Neural progenitor cell (in vitro differentiated cells): ENCODE measurements around the gene LIMK2. TPM values are rescaled to one million over a fixed set of nuclear protein-coding genes. Genes with fewer than 3 reads are reported as not detected.
"Not testable (repeated sequence)": the region's sequence is repeated elsewhere in the genome, so short reads cannot be mapped to it uniquely, and the experiment has no call there.

ENCODE experiments used
- DNase-seq: peaks from one replicate; pipeline ENCODE4 v3.0.0-alpha.2; 2016; ENCODE audit warnings: low spot score
- H2AFZ ChIP-seq: fragments of 200-600 bp; sonication (generic); replicated peaks from 2 replicates; pipeline ENCODE4 v1.6.1; 2016; ENCODE audit warnings: antibody characterized with exemption
- H3F3A ChIP-seq: fragments of 200-600 bp; sonication (generic); 2 replicates; pipeline ENCODE4 v1.6.1; 2016; ENCODE audit warnings: antibody characterized with exemption, low read depth
- H3K27ac ChIP-seq: fragments of 200-600 bp; sonication (generic); 2 replicates; pipeline ENCODE4 v1.5.1; 2016; ENCODE audit warnings: mild to moderate bottlenecking
- H3K27me3 ChIP-seq: fragments of 200-600 bp; sonication (generic); 2 replicates; pipeline ENCODE4 v1.6.1; 2016; ENCODE audit warnings: mild to moderate bottlenecking, moderate library complexity
- H3K36me3 ChIP-seq: fragments of 200-600 bp; sonication (generic); 2 replicates; pipeline ENCODE4 v1.5.1; 2016
- H3K4me1 ChIP-seq: fragments of 200-600 bp; sonication (generic); 2 replicates; pipeline ENCODE4 v1.6.1; 2016; ENCODE audit warnings: mixed run types
- H3K4me2 ChIP-seq: fragments of 200-600 bp; sonication (generic); 2 replicates; pipeline ENCODE4 v1.6.1; 2016
- H3K4me3 ChIP-seq: fragments of 200-600 bp; sonication (generic); 2 replicates; pipeline ENCODE4 v1.5.1; 2016
- H3K79me2 ChIP-seq: fragments of 200-600 bp; sonication (generic); 2 replicates; pipeline ENCODE4 v1.6.1; 2016; ENCODE audit warnings: low read depth
- H3K9ac ChIP-seq: fragments of 200-600 bp; sonication (generic); 2 replicates; pipeline ENCODE4 v1.6.1; 2016
- H3K9me3 ChIP-seq: fragments of 200-600 bp; sonication (generic); 2 replicates; pipeline ENCODE4 v1.5.1; 2016; ENCODE audit warnings: low read depth
- H4K20me1 ChIP-seq: fragments of 200-600 bp; sonication (generic); 2 replicates; pipeline ENCODE4 v1.6.1; 2016; ENCODE audit warnings: low read depth
- H3K27ac Mint-ChIP-seq: 3 replicates; pipeline ENCODE4 v1.8.0; 2021; ENCODE audit warnings: mixed read lengths
- H3K27me3 Mint-ChIP-seq: 2 replicates; pipeline ENCODE4 v1.8.0; 2022; ENCODE audit warnings: low read depth, mild to moderate bottlenecking, inconsistent platforms, moderate library complexity, mixed read lengths; ENCODE audit not compliant: insufficient read depth
- H3K36me3 Mint-ChIP-seq: 3 replicates; pipeline ENCODE4 v1.8.0; 2021; ENCODE audit warnings: mixed read lengths
- H3K4me1 Mint-ChIP-seq: 3 replicates; pipeline ENCODE4 v1.8.0; 2021; ENCODE audit warnings: mixed read lengths
- H3K4me3 Mint-ChIP-seq: 3 replicates; pipeline ENCODE4 v1.8.0; 2021; ENCODE audit warnings: mild to moderate bottlenecking, moderate library complexity, mixed read lengths
- H3K9me3 Mint-ChIP-seq: 3 replicates; pipeline ENCODE4 v1.8.0; 2020; ENCODE audit warnings: mixed read lengths
- EZH2 ChIP-seq: fragments of 200-600 bp; sonication (generic); IDR thresholded peaks from 2 replicates; pipeline ENCODE4 v1.6.1; 2017; ENCODE audit warnings: antibody characterized with exemption, mild to moderate bottlenecking, moderate library complexity
- EZH2phosphoT487 ChIP-seq: fragments of 200-600 bp; sonication (generic); IDR thresholded peaks from 2 replicates; pipeline ENCODE4 v1.6.1; 2017; ENCODE audit warnings: antibody characterized with exemption
- total RNA-seq: library from RNA; depleted of rRNA; stranded (reverse); fragments of >200 nt; gene quantifications from 2 replicates; pipeline ENCODE4 v1.2.3, GENCODE V29; 2015; ENCODE audit warnings: low replicate concordance
- TF ChIP-seq, protein P1 (sequence below): fragments of 200-600 bp; sonication (generic); IDR thresholded peaks from 2 replicates; pipeline ENCODE4 v1.5.1; 2017; ENCODE audit warnings: antibody characterized with exemption, mild to moderate bottlenecking

Gene LIMK2
- total RNA-seq, 1 donor from 2014 or later = 28.1 TPM

- Histone ChIP-seq H3K27ac (no peak overlapping the region), H3K4me1 (peaks cover 24% of the 10 kb centered on the region), H4K20me1 (peaks cover 32% of the 10 kb centered on the region), H3K27me3 (no peaks in the 10 kb centered on the region), H3K4me2 (no peak overlapping the region), H2AFZ (no peak overlapping the region), H3K4me3 (no peak overlapping the region), H3F3A (peaks cover 29% of the 10 kb centered on the region), H3K9ac (no peak overlapping the region), H3K79me2 (peaks cover 41% of the 10 kb centered on the region), H3K9me3 (no peaks in the 10 kb centered on the region), H3K36me3 (no peaks in the 10 kb centered on the region)
- H3K4me3 Mint-ChIP-seq = no peak overlapping the region
- no peak for DNase-seq
- no peaks in the 10 kb centered on the region for H3K36me3 Mint-ChIP-seq
- peaks cover 16% of the 10 kb centered on the region for H3K4me1 Mint-ChIP-seq
- TF ChIP-seq, protein P1, sequence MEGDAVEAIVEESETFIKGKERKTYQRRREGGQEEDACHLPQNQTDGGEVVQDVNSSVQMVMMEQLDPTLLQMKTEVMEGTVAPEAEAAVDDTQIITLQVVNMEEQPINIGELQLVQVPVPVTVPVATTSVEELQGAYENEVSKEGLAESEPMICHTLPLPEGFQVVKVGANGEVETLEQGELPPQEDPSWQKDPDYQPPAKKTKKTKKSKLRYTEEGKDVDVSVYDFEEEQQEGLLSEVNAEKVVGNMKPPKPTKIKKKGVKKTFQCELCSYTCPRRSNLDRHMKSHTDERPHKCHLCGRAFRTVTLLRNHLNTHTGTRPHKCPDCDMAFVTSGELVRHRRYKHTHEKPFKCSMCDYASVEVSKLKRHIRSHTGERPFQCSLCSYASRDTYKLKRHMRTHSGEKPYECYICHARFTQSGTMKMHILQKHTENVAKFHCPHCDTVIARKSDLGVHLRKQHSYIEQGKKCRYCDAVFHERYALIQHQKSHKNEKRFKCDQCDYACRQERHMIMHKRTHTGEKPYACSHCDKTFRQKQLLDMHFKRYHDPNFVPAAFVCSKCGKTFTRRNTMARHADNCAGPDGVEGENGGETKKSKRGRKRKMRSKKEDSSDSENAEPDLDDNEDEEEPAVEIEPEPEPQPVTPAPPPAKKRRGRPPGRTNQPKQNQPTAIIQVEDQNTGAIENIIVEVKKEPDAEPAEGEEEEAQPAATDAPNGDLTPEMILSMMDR = no peak
- no peak for TF ChIP-seq EZH2
- no peak for TF ChIP-seq EZH2phosphoT487
- H3K27me3 Mint-ChIP-seq = no peaks in the 10 kb centered on the region
- no peaks in the 10 kb centered on the region for H3K9me3 Mint-ChIP-seq
- H3K27ac Mint-ChIP-seq = no peak overlapping the region
These were observed 20.9 kb downstream of the LIMK2 start for GRCh38 chr22:31233001-31233400.

GRCh38 chr22:31235081-31235480 lies 23.0 kb downstream of the LIMK2 start:
- H3K79me2 ChIP-seq = peaks cover 39% of the 10 kb centered on the region

GRCh38 chr22:31236044-31236443 lies 23.9 kb downstream of the LIMK2 start:
- H3K9ac ChIP-seq, H3K4me1 Mint-ChIP-seq, H3K27ac ChIP-seq, H3K9me3 Mint-ChIP-seq, H3K36me3 ChIP-seq, H3K36me3 Mint-ChIP-seq, H3K27ac Mint-ChIP-seq, H3F3A ChIP-seq, H3K4me1 ChIP-seq, H3K27me3 ChIP-seq, H3K4me3 ChIP-seq, H3K4me3 Mint-ChIP-seq, H4K20me1 ChIP-seq, H2AFZ ChIP-seq, H3K4me2 ChIP-seq, DNase-seq, H3K9me3 ChIP-seq, H3K27me3 Mint-ChIP-seq: not testable (repeated sequence)
- H3K79me2 ChIP-seq = peaks cover 30% of the 10 kb centered on the region

More at GRCh38 chr22:31235081-31235480, 23.0 kb downstream of the LIMK2 start:
- Histone ChIP-seq H3K4me3 (no peak overlapping the region), H3K27ac (no peak overlapping the region), H3K36me3 (no peaks in the 10 kb centered on the region), H3K9ac (no peak overlapping the region), H3K4me2 (no peak overlapping the region), H4K20me1 (peaks cover 16% of the 10 kb centered on the region), H3K27me3 (no peaks in the 10 kb centered on the region), H3F3A (peaks cover 10% of the 10 kb centered on the region), H3K9me3 (no peaks in the 10 kb centered on the region), H2AFZ (no peak overlapping the region), H3K4me1 (peaks cover 7% of the 10 kb centered on the region)
- no peak overlapping the region for H3K27ac Mint-ChIP-seq
- no peaks in the 10 kb centered on the region for H3K9me3 Mint-ChIP-seq
- peaks cover 4% of the 10 kb centered on the region for H3K4me1 Mint-ChIP-seq
- H3K36me3 Mint-ChIP-seq = no peaks in the 10 kb centered on the region
- DNase-seq = no peak
- H3K27me3 Mint-ChIP-seq = no peaks in the 10 kb centered on the region
- TF ChIP-seq EZH2phosphoT487 (no peak), EZH2 (no peak)
- TF ChIP-seq, protein P1 = no peak
- no peak overlapping the region for H3K4me3 Mint-ChIP-seq

DNA sequence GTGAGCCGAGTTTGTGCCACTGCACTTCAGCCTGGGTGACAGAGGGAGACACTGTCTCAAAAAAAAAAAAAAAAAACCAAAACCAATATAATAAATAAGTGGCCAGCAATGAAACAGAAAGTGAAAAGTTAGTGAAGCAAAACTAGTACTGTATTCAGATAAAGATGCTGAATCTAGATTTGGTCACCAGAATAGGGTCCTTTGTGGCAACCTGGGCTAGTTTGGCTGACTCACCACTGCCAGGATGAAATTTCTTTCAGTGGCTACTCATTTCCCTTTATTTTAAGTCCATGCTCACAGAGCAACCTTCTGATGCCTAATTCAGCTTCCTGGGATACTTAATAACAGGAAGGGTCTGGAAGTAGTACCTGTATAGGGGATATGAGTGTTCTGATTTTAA lies 26.0 kb downstream of the LIMK2 start:
- no peak overlapping the region for H3K27ac Mint-ChIP-seq
- H3K4me1 Mint-ChIP-seq = peaks cover 4% of the 10 kb centered on the region
- Histone ChIP-seq H2AFZ (no peak overlapping the region), H4K20me1 (peaks cover 7% of the 10 kb centered on the region), H3K79me2 (peaks cover 10% of the 10 kb centered on the region), H3K36me3 (no peaks in the 10 kb centered on the region), H3K27ac (no peak overlapping the region), H3K4me2 (no peak overlapping the region), H3K27me3 (no peaks in the 10 kb centered on the region), H3F3A (no peaks in the 10 kb centered on the region), H3K9ac (no peak overlapping the region), H3K4me3 (no peak overlapping the region), H3K9me3 (no peaks in the 10 kb centered on the region), H3K4me1 (no peaks in the 10 kb centered on the region)
- peaks cover 2% of the 10 kb centered on the region for H3K36me3 Mint-ChIP-seq
- DNase-seq = no peak
- TF ChIP-seq, protein P1 = no peak
- no peak for TF ChIP-seq EZH2phosphoT487
- TF ChIP-seq EZH2 = no peak
- H3K9me3 Mint-ChIP-seq = no peaks in the 10 kb centered on the region
- H3K27me3 Mint-ChIP-seq = no peaks in the 10 kb centered on the region
- no peak overlapping the region for H3K4me3 Mint-ChIP-seq
